ENCODE data around the gene NPBWR2.

NPBWR2 gene

DNA sequence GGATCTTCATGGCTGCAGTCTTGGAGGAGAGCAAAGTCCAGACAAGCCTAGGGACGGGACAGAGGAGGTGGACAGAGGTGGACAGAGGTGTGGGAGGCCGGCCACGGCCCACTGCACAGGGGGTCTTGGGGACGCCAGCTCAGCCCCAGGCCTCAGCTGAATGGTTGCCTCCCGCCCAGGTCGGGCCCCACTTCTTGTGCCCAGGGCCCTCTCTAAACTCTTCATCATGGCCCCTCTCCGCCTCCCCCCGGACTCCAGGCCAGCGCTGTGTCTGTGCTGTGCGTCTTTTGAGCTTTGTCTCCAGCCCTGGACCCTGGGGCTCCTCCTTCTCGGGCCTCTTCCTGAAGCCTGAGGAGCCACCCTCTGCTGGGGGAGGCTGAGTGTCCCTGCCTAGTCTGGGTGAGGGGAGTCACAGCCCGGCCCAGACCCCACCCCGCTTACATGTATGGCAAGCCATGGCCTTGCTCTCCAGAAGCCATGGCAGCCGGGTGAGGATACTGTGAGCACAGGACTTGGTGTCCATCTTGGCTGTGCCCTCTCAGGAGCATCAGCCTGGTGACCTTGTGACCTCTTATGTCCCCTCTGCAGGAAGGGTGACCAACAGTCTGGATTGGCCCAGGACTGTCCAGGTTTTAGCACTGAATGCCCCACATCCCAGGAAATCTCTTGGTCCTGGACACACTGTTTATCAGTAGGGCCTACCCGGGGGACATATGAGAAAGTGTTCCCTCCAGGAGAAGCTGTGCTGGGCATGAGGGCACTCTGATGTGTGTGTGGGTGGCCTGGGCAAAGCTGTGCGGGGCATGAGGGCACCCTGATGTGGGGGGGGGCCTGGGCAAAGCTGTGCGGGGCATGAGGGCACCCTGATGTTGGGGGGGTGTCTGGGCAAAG, 9.4 kb upstream of the NPBWR2 start:
- DNase-seq, result no peak

DNA sequence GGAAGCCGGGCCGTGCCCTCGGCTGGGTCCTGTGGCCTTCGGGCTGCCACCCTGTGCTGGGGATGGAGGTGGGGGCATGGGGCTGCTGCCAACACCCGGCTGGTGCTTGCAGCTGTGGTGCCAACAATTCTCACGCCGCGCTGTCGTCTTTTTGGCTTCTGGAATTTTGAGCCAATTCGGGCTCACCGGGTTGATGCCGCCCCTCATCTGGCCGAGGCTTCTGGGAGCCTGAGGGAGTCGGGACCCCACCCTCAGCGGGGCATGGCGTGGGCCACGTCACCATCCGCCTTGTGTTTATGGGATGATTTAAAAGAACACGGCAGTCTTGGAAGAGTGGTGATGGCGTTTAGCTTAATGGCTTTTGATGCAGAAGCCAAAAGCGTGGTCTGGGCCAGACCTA, 8.7 kb upstream of the NPBWR2 start:
- no peak for DNase-seq

DNA sequence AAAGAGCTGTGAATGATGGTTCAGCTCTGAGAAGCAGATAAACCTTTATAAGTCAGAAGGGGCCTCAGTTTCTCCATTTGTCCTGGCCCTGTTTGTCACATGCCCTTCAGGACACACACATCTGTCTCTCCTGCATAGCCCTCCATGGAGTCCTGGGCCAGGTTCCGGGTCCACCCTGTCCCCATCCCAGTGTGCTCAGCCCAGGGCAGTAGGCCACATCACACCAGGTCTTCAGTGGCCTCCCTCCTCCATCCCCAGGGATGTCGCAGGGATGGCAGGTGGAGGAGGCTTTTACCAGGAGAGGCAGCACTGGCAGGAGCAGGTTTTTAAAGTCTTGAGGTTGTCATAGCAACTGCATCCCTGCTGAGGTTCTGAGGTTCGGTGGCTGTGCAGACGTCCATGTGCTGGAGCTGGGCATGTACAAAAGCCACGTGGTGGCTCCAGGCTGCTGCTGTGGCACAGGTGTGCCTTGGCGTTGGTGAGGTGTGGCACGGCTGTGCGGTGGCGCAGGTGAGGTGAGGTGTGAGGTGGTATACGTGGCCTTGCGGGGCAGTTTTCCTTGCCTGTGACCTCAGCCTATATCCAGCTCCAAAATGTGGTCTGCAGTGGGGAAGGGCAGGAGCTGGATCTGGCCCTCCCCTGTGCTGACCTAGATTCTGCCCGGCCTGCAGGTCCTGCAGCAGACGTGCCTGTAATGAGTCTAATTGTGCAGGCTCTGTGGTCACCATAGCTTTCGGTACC, 8.0 kb upstream of the NPBWR2 start:
- DNase-seq, result no peak

DNA sequence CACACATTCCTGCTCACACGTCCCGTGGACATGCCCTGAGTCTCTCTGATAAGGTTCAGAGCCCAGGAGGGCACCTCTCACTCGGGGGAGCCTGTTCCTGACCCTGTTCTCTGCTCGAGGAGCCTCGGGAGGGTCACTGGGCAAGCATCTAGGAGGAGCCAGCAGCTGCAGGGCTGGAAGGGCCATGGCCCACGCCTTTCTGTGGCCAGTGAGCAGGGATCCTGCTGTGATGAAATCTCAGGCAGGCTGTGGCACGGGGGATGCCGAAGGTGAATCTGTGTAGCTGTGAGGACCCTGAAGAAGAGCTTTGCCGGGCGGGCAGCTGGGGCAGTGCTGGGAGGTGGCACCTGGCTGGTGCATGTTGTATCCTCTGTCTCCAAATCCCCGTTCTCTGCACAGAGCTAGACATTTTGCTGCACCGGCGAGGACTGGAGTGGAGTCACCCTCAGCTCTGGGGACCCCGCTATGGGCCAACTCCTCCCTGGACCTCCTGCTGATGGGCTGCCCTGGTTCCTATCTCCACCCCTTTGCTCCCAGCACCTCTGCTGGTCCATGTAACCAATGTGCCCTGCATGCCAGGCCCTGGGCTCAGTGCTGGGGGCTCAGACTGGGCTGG, 7.1 kb upstream of the NPBWR2 start:
- DNase-seq, result no peak

DNA sequence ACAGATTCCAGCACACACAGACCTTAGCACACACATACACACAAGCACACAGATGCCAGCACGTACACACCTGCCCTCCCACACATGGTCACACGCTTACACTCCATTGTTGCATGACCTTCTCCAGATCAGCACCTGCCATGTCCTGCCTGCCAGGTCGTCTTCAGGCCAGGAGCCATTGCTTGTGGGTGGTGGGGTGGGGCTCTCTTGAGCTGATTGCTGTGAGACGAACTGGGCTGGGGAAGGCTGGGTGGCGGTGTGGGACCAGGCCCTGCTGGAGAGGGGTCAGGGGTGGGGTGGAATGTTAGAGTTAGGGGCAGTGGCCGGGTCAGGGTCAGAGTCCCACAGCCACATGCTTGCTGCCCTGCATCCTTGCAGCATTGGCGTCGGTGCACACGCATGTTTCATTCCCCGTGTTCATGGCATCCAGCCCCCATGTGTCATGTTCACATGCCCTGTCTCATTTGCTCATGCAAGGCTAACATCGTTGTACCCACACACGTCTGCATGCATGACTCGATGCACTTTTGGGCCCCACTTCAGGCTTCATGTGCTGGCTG, 6.5 kb upstream of the NPBWR2 start:
- DNase-seq, result no peak

DNA sequence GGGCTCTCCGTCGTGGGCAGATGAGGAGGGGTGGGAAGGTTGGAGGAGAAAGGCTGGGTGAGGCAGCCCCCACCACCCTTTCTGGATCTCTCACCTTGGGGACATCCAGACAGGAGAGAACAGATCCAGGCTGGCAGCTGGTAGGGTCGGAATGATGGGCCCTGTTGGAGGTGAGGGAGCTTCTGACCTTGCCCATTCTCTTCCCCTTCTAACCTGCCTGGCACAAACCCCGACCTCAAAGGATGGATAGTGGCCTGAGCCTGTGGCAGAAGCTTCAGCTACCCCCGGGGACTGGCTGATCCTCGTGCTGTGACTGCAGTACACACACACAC, 6.0 kb upstream of the NPBWR2 start:
- no peak for DNase-seq

DNA sequence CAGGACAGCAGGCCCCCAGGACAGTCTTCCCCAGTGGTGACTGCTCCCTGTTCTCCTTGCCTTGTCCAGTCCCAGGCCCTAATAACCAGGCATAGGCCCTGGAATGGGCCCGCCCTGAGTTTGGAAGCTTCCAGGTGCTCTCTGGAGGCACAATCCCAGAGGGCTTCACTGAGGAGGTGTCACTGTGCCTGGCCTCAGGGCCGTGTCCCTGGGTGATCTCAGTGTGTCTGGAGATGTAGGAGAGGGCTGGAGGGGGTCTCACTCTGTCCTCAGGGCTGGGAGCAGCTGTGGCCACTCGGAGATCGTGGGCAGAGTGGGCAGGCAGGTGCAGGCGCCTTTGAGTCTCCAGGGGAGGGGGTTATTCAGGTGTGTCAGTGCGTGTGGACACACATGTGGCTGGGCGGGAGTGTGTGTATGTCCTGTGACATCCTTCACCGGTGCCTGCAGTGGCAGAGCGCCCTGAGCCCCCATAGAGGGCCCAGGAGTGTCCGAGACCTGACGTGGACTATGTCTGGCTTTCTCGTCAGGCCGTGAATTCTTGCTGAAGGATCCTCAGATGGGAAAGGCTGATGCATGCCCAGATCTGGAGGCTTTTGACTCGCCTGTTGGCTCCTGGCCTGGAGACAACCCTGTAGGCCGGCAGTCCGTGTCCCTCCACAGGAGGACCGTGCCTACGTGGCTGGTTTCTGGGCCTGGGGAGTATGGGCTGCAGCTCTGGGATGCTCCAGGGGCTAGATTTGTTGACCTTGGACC, 5.5 kb upstream of the NPBWR2 start:
- DNase-seq, result no peak

DNA sequence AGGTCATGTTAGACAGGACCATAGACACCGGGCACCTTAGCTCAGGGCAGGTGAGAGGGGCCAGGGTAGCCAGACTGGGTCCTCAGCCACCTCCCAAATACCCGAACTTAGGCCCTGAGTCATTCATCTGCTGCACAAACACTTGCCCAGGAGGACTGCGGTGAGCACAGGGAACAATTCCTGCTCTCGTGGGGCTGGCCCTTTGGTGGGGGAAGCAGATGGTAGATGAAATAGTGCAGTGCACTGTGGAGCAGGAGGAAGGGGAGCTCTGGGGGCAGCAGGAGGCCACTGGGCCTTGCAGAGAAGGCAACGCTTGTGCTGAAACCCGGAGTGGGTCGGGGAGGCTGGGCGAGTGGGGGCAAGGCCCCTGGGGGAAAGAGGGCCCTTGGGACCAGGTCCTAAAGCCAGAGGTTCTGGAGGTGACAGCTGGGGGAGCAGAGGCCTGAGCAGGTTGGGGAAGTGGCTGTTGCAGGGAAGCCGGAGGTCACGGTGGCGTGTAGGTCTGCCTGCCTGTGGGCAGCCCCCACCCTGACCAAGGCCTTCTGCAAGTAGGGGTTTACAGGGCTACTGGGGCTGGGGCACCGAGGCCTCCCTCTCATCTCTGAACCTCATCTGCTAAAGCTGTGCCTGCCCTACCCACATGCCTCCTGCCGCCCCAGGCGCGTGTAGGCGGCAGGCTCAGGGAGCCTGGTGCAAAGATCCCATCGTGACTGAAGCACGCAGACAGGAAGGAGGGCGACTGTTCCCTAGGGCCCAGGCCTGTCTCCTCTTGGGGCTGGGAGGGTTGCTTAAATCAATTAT, 4.7 kb upstream of the NPBWR2 start:
- DNase-seq, result no peak

DNA sequence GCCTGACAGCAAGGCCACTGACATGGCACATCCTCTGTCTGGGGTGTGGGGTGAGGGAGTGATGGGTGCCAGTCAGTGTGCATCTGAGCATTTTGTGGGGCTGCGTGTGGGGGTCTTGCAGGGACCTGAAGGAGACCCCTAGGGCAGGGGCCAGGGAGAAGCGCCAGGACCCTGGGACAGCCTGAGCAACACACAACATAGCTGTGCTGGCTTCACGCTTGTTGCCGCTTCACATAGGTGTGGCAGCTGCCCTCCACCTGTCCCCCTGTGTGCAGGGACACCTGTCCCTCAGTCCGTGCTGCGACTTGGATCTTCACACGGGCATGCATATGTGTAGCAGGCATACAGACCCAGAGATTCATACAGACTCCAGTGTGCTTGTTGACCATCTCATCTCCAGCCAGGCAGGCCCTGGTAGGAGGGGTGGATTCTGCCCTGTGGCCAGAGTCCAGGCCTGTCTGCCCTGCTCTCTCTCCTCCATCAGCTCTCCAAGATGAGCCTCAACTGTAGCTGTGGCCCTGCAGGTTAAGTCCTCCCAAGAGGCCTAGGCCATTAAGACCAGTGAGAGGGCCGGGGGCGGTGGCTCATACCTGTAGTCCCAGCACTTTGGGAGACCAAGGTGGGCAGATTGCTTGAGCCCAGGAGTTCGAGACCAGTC, 3.2 kb upstream of the NPBWR2 start:
- DNase-seq, result no peak

DNA sequence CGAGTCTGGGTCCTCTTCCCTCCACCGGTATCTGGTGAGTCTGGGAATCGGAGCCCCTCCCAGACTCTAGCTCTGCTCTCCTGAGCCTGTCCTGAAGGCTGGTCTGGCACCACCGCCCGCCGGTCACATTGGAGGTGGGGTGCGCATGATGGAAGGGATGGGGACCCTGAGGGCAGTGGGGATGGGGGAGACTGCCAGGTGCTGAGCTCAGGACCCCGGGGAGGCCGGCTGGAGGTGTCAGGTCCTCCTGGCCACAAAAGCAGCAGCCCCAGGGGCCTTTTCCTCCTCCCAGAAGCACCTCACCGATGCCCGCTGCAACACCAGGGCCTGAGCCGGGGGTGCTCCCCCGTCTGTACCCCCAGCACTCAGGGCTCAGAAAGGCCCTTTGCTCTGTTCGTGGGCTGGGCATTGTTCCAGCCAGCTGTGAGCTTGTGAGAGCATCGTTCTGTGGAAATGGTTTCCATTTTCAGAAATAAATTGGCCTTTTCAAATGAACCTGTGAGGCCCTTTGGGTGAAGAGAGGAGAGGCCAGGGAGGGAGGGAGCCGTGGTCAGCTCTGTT, 2.5 kb upstream of the NPBWR2 start:
- no peak for DNase-seq

DNA sequence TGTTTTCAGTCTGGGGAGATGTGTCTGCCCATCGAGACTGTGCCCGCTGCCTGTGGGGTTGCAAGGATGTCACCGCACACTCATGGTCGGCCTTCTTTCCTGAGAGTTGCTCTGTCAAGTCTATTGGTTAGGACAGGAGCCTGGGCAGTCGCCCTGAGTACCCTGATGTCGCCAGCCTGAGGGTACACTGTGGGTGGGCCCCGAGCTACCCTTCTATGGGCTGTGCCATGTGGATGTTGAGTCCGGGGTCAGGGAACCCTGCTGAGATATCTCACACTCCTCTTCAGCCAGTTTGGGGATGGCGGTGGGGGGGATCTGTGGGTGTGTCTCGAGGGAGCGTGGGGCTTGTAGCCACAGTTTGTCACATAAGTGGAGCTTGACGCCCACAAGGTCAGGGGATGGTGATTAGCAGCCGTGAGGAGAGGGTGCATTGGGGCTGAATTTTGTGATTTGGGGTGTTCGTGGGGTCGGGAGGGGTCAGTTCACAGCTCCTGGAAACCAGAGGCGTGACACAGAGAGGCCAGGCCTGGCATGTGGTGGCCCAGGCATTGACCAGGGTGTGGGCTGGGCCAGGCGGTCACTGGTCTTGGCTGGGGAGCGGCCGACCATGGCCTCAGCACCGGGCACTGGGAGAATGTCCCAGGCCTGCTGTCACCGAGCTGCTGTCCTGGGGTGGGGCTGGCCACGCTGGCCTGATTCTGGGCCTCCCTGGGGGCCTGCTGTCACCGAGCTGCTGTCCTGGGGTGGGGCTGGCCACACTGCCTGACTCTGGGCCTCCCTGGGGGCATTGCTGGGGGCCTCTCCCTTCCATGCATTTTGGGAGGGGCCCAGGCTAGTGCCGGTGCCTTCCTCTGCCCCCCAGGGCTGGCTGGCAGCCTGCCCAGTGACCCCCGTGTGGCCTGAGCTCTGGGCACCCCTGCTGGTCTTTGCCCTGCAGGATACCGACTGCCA, 1.6 kb upstream of the NPBWR2 start:
- DNase-seq, result no peak

DNA sequence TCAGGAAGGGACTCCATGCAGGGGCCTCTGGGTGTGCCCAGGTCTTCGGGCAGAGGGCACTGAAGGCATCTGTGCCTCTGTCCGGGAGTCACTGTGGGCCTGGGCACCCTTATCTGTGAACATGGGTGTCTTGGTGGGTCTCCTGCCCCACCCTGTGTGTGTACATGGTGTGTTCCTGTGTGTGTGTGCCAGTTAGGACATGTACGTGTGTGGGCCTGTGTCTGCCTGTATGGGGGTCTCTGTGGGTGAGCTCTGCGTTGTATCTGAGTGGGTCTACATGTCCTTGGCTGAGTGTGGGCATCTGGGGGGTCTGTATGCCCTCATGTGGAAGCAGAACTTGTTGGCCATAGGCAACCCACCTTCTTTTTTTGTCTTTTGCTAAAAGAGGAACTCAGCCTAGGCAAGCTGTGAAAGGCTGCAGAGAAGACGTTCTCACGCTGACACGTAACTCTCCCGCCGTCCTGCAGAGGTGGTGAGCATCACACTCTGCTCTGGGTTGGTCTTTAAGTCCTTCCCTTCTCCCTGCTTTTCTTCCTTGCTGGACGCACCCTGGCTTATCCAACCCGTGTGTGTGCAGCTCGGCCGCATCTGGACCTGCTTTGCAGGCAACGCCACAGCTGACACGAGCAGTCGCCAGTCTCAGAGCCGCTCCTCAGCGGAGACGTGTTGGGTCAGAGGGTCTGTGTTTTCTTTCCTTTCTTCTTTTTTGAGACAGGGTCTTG, 532 bp upstream of the NPBWR2 start:
- peak in 1 of 2 donors; percentile 77 for DNase-seq

DNA sequence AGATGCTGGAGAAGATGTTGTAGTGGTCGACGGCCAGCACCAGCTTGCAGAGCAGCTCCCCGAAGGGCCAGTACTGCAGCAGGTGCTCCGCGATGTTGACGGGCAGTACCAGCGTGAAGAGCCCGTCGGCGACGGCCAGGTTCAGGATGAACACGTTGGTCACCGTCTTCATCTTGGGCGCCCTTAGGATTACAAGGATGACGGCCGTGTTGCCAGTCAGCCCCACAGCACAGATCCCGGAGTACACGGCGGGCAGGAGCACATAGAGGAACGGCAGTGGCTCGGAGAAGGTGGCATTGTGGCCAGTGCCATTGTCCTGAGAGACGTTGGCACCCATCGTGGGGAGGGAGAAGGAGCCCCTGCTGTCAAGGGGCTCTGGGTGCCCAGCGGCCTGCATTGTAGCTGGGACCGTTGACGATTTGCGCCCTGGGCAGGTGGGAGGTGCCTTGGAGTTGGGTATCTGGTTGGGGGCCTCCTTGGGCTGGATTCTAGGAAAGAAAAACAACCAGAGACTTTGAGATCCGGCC, 867 bp downstream of the NPBWR2 start:
- DNase-seq, result no peak

DNA sequence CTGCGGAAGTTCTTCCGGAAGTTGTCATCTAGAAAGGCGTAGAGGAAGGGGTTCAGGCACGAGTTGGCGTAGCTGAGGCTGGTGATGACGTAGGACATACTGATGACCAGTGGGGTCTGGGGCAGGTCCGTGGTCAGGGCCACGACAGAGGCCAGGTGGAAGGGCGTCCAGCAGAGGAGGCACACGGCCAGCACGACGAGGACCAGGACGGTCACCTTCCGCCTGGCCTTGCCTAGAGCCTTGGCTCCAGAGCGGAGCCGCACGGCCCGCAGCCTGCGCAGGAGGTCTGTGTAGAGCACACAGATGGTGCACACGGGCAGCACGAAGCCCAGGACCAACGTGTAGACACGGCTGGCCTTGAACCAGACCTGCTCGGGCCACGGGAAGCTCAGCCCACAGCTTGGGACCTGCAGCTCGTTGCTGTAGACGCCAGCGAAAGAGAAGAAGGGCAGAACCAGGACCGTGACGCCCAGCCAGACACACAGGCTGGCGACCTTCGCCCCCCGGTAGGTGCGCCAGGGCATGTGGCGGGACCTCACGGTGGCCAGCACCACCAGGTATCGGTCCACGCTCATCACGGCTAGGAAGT, 1.4 kb downstream of the NPBWR2 start:
- DNase-seq, result no peak

DNA sequence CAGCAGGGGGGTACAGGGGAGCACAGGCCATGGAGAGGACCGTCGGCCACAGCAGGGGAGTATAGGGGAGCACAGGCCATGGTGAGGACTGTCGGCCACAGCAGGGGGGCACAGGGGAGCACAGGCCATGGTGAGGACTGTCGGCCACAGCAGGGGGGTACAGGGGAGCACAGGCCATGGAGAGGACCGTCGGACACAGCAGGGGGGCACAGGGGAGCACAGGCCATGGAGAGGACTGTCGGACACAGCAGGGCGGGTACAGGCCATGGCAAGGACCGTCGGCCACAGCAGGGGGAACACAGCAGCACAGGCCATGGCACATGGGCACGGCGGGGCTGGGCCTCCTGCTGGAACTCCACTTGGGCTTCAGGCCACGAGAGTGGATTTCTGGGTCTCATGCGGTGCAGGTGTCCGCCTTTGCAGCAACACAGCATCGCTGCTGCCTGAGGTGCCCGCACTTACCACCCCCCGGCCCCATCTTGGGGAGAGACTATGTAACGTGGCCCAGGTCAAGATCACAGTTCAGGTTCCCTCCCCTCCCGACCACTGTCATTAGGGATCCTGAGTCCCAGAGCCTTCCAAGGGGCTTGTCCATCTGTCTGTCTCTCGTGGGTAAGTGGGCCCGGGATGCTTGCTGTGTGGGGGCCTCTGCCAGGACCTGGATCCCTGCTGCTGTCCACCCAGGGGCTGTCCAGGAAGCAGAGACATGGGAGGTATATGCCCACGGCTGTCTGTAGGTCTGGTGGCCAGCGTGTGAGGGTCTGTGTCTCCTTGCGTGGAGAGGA, 2.5 kb downstream of the NPBWR2 start:
- no peak for DNase-seq

DNA sequence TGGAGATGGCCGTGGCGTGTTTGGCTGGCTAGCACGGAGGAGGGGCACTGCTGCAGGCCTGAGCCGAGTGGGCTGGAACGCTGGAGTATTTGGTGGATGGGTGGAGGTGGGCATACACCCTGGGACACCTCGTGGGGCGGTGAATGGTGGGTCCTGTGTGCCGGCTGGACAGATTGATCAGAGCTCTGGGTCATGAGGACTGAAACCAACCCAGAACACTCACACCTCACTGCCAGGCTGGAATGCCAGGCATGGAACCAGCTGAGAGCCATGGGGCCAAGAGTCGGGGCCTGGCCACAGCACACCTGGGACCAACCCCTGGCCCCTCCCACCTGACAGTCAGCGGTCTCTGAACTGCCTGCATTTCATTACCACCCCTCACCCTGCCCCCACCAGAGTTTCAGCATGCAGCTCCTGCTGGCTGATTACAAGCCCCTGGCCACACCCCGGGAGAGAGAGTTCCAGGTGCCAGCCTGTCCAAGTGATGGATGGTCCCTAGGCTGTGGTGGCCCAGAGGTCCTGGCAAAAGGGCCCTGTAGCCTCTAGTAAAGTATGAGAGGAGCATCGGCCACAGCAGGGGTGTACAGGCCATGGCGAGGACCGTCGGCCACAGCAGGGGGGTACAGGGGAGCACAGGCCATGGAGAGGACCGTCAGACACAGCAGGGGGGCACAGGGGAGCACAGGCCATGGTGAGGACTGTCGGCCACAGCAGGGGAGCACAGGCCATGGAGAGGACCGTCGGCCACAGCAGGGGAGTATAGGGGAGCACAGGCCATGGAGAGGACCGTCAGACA, 3.3 kb downstream of the NPBWR2 start:
- no peak for DNase-seq

Data from bone marrow (tissue), 2 donors.